Muscle of arm (tissue), 12 donors: Measurements from ENCODE around the gene MYOM1. TPM values are rescaled to one million over a fixed set of nuclear protein-coding genes. Genes with fewer than 3 reads are reported as not detected.
"Not testable (repeated sequence)": the region's sequence is repeated elsewhere in the genome, so short reads cannot be mapped to it uniquely, and the experiment has no call there.

Experiments
- DNase-seq: peaks from one replicate; pipeline ENCODE4 v3.0.0-alpha.2; 2013
- polyA plus RNA-seq, 12 donors: library from polyadenylated mRNA; unstranded; fragments of 120-200 nt; gene quantifications; one replicate each; pipeline ENCODE4 v1.2.1, GENCODE V29; 2013; ENCODE audit not compliant: insufficient read length in 12 of 12

Gene MYOM1
- polyA plus RNA-seq, 12 donors = 243 to 883 (median 640) TPM

GRCh38 chr18:3223356-3223755, 3.6 kb upstream of the MYOM1 start:
- DNase-seq = no peak

DNA sequence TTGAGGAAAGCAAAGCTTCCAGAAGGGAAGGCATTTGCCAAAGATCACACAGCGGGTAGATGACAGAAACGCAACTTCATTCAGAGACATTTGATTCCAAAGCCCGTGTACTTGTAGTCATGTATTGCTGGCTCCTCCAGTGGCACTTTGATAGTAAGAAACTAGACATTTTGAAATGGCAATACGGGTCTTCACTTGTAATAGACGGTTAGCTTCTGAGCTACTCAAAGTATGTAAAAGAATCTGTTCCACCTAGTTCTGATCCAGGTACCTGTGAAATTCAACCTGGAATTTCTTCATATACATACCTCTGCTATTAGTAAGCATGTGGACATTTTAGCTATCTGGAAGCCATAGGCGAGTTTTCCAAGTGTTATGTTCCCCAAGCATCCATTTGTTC, 1.7 kb upstream of the MYOM1 start:
- no peak for DNase-seq

- not testable (repeated sequence) for DNase-seq
Observed at GRCh38 chr18:3220868-3221267, 1.1 kb upstream of the MYOM1 start.

GRCh38 chr18:3219241-3219630, 532 bp downstream of the MYOM1 start:
- DNase-seq = no peak

DNA sequence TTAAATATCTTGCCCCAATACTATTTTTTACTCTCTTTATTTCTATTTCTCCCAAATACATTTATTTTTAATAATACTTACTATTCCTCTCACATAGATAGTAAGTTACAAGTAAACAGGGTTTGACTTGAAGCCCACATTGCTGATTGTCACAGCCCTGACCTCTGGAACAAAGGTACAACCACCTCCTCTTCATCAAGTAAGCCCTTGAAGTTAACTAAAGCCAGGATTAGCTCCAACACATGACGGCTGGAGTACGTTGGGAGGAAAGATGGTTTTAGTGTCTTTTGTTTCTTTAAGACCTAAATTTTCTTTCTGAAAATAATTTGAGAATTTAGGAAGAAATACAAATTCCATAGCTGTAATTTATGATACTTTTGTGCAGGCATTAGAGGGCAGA, 949 bp downstream of the MYOM1 start:
- no peak for DNase-seq

GRCh38 chr18:3217948-3218647, 1.7 kb downstream of the MYOM1 start:
- no peak for DNase-seq

- no peak for DNase-seq
Observed at GRCh38 chr18:3216987-3217386, 2.8 kb downstream of the MYOM1 start.

DNA sequence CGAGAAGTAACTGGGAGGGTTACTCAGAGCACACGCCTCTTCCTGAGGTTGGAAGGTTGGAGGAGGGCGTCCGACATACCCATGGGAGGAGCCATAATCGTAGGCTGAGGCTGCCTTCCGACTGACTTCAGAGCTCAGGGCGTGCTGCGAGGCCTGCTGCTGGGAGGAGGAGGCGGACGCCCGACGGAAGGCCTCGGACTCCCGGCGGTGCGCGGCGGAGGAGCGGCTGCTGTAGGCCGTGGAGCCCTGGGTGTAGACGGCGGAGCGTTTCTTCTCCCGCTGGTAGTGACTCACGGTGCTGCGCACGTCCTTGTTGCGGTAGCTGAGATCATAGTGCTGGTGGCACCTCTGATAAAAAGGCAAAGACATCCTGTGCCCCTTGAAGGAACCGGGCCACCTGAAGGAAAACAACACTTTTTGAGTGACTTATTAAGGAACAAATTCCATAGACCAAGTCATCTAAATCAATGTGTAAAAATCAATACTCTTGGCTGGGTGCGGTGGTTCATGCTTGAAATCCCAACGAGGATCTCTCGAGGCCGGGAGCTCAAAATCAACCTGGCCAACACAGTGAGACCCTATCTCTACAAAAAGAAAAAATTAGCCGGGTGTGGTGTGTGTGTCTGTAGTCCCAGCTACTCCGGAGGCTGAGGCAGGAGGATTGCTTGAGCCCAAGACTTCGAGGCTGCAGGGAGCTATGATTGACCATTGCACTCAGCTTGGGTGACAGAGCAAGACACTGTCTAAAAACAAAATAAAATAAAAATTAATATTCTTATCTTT, 4.7 kb downstream of the MYOM1 start:
- no peak for DNase-seq

- DNase-seq = no peak
Observed at GRCh38 chr18:3213300-3214059, 6.3 kb downstream of the MYOM1 start.

DNA sequence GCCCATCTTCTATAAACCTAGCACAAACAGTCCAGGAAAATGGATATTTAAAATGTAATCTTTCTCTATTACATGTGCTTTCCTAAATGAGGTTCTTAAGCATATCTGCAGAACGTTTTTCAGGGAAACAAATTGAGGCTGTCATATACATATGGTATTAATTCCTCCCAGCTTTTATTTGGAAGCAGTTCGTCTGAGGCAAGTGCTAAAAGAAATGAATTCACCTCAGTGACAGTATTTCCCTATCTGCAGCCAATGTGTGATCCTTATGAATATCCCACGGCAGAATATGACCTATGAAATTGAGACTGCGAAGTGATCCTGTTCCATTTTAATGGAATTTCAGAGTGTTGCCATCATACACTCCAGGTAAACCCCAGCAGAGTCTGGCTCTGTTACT, 7.1 kb downstream of the MYOM1 start:
- DNase-seq = no peak

GRCh38 chr18:3211236-3211992, 8.4 kb downstream of the MYOM1 start:
- no peak for DNase-seq

DNA sequence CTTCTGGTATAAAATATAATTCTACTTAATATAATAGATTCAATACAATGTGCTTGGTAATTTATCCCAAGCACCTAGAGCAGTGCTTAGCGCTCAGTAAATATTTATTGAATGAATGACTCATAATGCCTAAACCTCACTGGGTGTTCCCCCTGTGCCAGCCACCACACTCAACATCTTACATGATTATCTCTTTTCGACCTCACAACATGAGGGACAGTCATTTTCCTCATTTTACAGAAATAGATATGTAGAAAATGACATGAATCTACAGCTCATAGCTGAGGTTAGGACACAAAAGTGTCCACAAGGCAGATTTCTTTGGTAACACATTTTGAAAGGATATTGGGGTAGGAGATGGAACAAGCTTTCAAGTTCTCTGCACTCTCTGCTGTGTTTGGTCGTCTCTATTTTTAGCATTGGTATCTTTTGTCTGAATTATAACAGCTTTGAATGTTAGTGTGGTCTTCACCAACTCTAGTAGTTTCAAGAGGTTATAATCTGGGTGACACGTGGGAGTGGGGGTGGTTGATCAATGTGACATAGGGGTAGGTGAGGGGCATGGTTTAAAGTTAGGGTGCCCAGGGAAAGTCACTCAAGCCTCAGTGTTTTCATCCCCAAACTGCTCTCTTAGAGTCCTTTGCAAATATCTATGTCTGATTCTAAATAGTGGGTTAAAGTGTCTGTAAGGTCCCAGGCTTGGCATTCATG, 9.8 kb downstream of the MYOM1 start:
- no peak for DNase-seq

DNA sequence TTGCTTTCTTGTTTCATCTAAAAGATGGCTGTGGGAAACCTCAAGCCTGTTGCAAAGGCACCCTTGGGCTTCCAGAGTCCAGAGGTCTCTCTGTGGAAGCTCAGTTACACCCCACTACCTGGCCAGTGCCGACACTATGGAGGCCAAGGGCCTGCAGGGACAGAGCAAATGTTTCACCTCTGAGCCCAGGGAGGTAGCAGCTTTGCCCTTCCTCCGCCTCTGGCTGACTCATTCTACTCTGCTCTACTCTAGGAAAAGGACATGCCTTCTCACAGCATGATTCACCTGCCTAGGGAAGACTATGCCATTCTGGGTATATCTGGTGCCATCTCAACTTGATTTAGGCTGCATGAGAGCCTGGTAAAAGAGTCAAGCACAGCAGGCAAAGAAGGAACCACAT, 12.2 kb downstream of the MYOM1 start:
- no peak for DNase-seq

GRCh38 chr18:3205239-3205638, 14.5 kb downstream of the MYOM1 start:
- no peak for DNase-seq

DNA sequence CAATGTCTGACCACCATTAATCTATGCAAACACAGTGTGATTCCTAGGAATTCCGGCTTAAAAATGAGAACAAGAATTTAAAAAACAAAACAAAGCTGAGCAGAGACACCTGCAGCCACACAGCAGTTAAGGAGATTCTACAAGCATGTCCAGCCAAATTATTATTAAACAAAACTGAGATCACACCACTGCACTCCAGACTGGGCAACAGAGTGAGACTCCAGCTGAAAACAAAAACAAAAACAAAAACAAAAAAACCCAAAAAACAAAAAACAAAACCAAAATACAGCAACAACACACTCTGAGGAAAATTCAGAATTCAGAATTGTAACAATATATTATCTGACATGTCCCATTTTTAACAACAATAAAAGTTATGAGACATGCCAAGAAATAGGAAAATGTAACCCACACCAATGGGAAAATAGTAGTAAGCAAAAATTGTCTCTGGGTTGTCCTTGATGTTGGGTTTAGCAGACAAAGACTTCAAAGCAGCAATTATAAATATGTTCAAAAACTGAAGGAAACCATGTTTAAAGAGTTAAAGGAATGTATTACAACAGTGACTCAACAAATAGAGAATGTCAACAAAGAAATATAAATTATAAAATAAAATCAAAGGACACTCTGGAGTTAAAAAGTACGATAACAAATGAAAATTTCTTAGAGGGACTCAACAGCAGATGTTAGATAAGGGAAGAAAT, 19.7 kb downstream of the MYOM1 start:
- no peak for DNase-seq

DNA sequence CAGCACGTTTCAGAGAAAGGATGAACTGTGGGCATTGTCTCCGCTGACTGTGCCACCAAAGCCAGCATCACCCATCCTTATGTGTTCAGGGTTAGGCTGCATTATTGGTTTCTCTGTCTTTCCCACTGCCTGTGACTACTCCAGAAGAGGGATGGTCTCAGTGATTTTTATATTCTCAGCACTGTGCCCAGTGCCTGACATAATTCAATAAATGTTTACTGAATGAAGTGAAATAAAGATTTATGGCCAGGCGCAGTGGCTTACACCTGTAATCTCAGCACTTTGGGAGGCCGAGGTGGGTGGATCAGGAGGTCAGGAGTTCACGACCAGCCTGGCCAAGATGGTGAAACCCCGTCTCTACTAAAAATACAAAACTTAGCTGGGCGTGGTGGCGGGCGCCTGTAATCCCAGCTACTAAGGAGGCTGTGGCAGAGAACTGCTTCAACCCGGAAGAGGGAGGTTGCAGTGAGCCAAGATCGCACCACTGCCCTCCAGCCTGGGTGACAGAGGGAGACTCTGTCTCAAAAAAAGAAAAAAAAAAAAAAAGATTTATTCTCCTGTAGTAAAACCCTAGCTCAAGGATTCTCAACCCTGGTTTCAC, 21.4 kb downstream of the MYOM1 start:
- DNase-seq = not testable (repeated sequence)

- DNase-seq = no peak
Observed at GRCh38 chr18:3194947-3195612, 24.7 kb downstream of the MYOM1 start.

GRCh38 chr18:3193331-3193730, 26.4 kb downstream of the MYOM1 start:
- no peak for DNase-seq

- DNase-seq = no peak
Observed at GRCh38 chr18:3192752-3193151, 27.0 kb downstream of the MYOM1 start.

- DNase-seq = no peak
Observed at GRCh38 chr18:3192286-3192685, 27.5 kb downstream of the MYOM1 start.
